T-helper 17 cell (primary cell): ENCODE measurements around the gene BCAS3. TPM values are rescaled to one million over a fixed set of nuclear protein-coding genes. Genes with fewer than 3 reads are reported as not detected.

ENCODE experiments used
- ATAC-seq: fragments of 150-1000 bp; cut with Tn5 transposase; 2 replicates; pipeline ENCODE4 v1.10.0; 2021; ENCODE audit warnings: mild to moderate bottlenecking, moderate library complexity
- DNase-seq, 3 donors: peaks; one replicate each; pipeline versions ENCODE4 v3.0.0 to v3.0.0-alpha.2; 2020 to 2021
- H3K9me3 ChIP-seq: one replicate; pipeline ENCODE4 v1.7.0; 2013; ENCODE audit warnings: low read length, mild to moderate bottlenecking; ENCODE audit not compliant: control insufficient read depth, poor library complexity, severe bottlenecking
- H3K27ac Mint-ChIP-seq: one replicate; pipeline ENCODE4 v1.8.0; 2022; ENCODE audit warnings: mild to moderate bottlenecking, moderate library complexity, mixed read lengths
- H3K27me3 Mint-ChIP-seq: one replicate; pipeline ENCODE4 v1.8.0; 2022; ENCODE audit warnings: mixed read lengths
- H3K36me3 Mint-ChIP-seq: one replicate; pipeline ENCODE4 v1.8.0; 2022; ENCODE audit warnings: low read depth, mixed read lengths
- H3K4me1 Mint-ChIP-seq: one replicate; pipeline ENCODE4 v1.8.0; 2022; ENCODE audit warnings: mild to moderate bottlenecking, mixed read lengths
- H3K4me3 Mint-ChIP-seq: one replicate; pipeline ENCODE4 v1.8.0; 2022; ENCODE audit warnings: mild to moderate bottlenecking, moderate library complexity, mixed read lengths
- total RNA-seq, 4 donors: library from RNA in 2 of 4; stranded (reverse) in 2 of 4; gene quantifications; one replicate each; pipeline ENCODE4 v1.2.3 and lab custom pipeline; 2022 to 2026

The BCAS3 gene
- total RNA-seq, 2 donors from 2014 or later, result 39.0 to 50.0 TPM

- ATAC-seq, result no peak
- Mint-ChIP-seq H3K27me3 (no peaks in the 10 kb centered on the region), H3K36me3 (no peaks in the 10 kb centered on the region), H3K4me1 (peaks cover 5% of the 10 kb centered on the region), H3K4me3 (no peak overlapping the region), H3K27ac (no peak overlapping the region)
- no peaks in the 10 kb centered on the region for H3K9me3 ChIP-seq
- no peak for DNase-seq
Observed at GRCh38 chr17:61124562-61124961, 446.9 kb downstream of the BCAS3 start.

- DNase-seq (no peak), ATAC-seq (no peak)
- Mint-ChIP-seq H3K4me1 (peaks cover 7% of the 10 kb centered on the region), H3K36me3 (no peaks in the 10 kb centered on the region), H3K27ac (no peak overlapping the region), H3K27me3 (no peaks in the 10 kb centered on the region), H3K4me3 (no peak overlapping the region)
- H3K9me3 ChIP-seq, result no peaks in the 10 kb centered on the region
Observed at GRCh38 chr17:61126473-61127249, 449.0 kb downstream of the BCAS3 start.

- Mint-ChIP-seq H3K27me3 (no peaks in the 10 kb centered on the region), H3K4me1 (peaks cover 7% of the 10 kb centered on the region), H3K4me3 (no peak overlapping the region), H3K36me3 (no peaks in the 10 kb centered on the region), H3K27ac (no peak overlapping the region)
- DNase-seq (no peak), ATAC-seq (no peak)
- no peaks in the 10 kb centered on the region for H3K9me3 ChIP-seq
Observed at GRCh38 chr17:61127960-61128359, 450.3 kb downstream of the BCAS3 start.

GRCh38 chr17:61128661-61129115 lies 451.0 kb downstream of the BCAS3 start:
- DNase-seq (no peak), ATAC-seq (no peak)
- H3K36me3 Mint-ChIP-seq, result no peaks in the 10 kb centered on the region
- no peak overlapping the region for H3K4me3 Mint-ChIP-seq
- H3K4me1 Mint-ChIP-seq, result peaks cover 7% of the 10 kb centered on the region
- no peak overlapping the region for H3K27ac Mint-ChIP-seq
- no peaks in the 10 kb centered on the region for H3K9me3 ChIP-seq
- H3K27me3 Mint-ChIP-seq, result no peaks in the 10 kb centered on the region

- Mint-ChIP-seq H3K4me3 (no peak overlapping the region), H3K27ac (no peak overlapping the region), H3K4me1 (peaks cover 7% of the 10 kb centered on the region), H3K27me3 (no peaks in the 10 kb centered on the region), H3K36me3 (no peaks in the 10 kb centered on the region)
- no peak for DNase-seq
- no peaks in the 10 kb centered on the region for H3K9me3 ChIP-seq
- ATAC-seq, result no peak
Observed at GRCh38 chr17:61129267-61130254, 451.9 kb downstream of the BCAS3 start.

- Mint-ChIP-seq H3K4me3 (no peak overlapping the region), H3K4me1 (peaks cover 7% of the 10 kb centered on the region), H3K27me3 (no peaks in the 10 kb centered on the region), H3K27ac (no peak overlapping the region), H3K36me3 (no peaks in the 10 kb centered on the region)
- H3K9me3 ChIP-seq, result no peaks in the 10 kb centered on the region
- ATAC-seq (no peak), DNase-seq (no peak)
Observed at GRCh38 chr17:61130330-61130729, 452.7 kb downstream of the BCAS3 start.

- no peaks in the 10 kb centered on the region for H3K9me3 ChIP-seq
- DNase-seq (no peak), ATAC-seq (no peak)
- Mint-ChIP-seq H3K36me3 (no peaks in the 10 kb centered on the region), H3K4me1 (peaks cover 7% of the 10 kb centered on the region), H3K4me3 (no peak overlapping the region), H3K27me3 (no peaks in the 10 kb centered on the region), H3K27ac (no peak overlapping the region)
Observed at GRCh38 chr17:61131585-61131984, 453.9 kb downstream of the BCAS3 start.

- Mint-ChIP-seq H3K27ac (no peak overlapping the region), H3K4me3 (no peak overlapping the region), H3K27me3 (no peaks in the 10 kb centered on the region), H3K36me3 (no peaks in the 10 kb centered on the region), H3K4me1 (peaks cover 4% of the 10 kb centered on the region)
- no peaks in the 10 kb centered on the region for H3K9me3 ChIP-seq
- ATAC-seq (no peak), DNase-seq (no peak)
Observed at GRCh38 chr17:61132524-61132923, 454.9 kb downstream of the BCAS3 start.

- no peak overlapping the region for H3K27ac Mint-ChIP-seq
- H3K4me1 Mint-ChIP-seq, result peaks cover 5% of the 10 kb centered on the region
- no peaks in the 10 kb centered on the region for H3K36me3 Mint-ChIP-seq
Observed at GRCh38 chr17:61133853-61134252, 456.2 kb downstream of the BCAS3 start.

GRCh38 chr17:61134551-61135235 lies 457.0 kb downstream of the BCAS3 start:
- H3K36me3 Mint-ChIP-seq, result peaks cover 2% of the 10 kb centered on the region
- peaks cover 11% of the 10 kb centered on the region for H3K4me1 Mint-ChIP-seq
- H3K27me3 Mint-ChIP-seq, result no peaks in the 10 kb centered on the region
- no peak for ATAC-seq
- H3K4me3 Mint-ChIP-seq, result no peak overlapping the region
- H3K9me3 ChIP-seq, result no peaks in the 10 kb centered on the region
- DNase-seq, result no peak
- no peak overlapping the region for H3K27ac Mint-ChIP-seq

More at GRCh38 chr17:61133853-61134252, 456.2 kb downstream of the BCAS3 start:
- DNase-seq (no peak), ATAC-seq (no peak)
- Mint-ChIP-seq H3K4me3 (no peak overlapping the region), H3K27me3 (no peaks in the 10 kb centered on the region)
- no peaks in the 10 kb centered on the region for H3K9me3 ChIP-seq

- no peak overlapping the region for H3K4me3 Mint-ChIP-seq
- H3K9me3 ChIP-seq, result no peaks in the 10 kb centered on the region
- H3K36me3 Mint-ChIP-seq, result peaks cover 3% of the 10 kb centered on the region
- no peak for ATAC-seq
- H3K4me1 Mint-ChIP-seq, result peaks cover 16% of the 10 kb centered on the region
- no peaks in the 10 kb centered on the region for H3K27me3 Mint-ChIP-seq
- no peak for DNase-seq
- no peak overlapping the region for H3K27ac Mint-ChIP-seq
Observed at GRCh38 chr17:61135782-61136181, 458.1 kb downstream of the BCAS3 start.

GRCh38 chr17:61136296-61136695 lies 458.6 kb downstream of the BCAS3 start:
- ATAC-seq (no peak), DNase-seq (no peak)
- Mint-ChIP-seq H3K27ac (no peak overlapping the region), H3K4me3 (no peak overlapping the region), H3K36me3 (peaks cover 3% of the 10 kb centered on the region), H3K4me1 (peaks cover 16% of the 10 kb centered on the region), H3K27me3 (no peaks in the 10 kb centered on the region)
- no peaks in the 10 kb centered on the region for H3K9me3 ChIP-seq

- Mint-ChIP-seq H3K4me1 (peaks cover 18% of the 10 kb centered on the region), H3K27me3 (no peaks in the 10 kb centered on the region), H3K36me3 (peaks cover 3% of the 10 kb centered on the region), H3K4me3 (peak overlapping the region; percentile 74), H3K27ac (peak overlapping the region; percentile 84)
- ATAC-seq, result peak; percentile 99
- peak in 2 of 3 donors; percentile 8 to 29 for DNase-seq
- no peaks in the 10 kb centered on the region for H3K9me3 ChIP-seq
Observed at GRCh38 chr17:61139219-61139618, 461.6 kb downstream of the BCAS3 start.
